SH-SY5Y (cell line): Measurements from ENCODE around the gene CCNE1.

Experiments used
- GATA2 ChIP-seq: IDR thresholded peaks from 2 replicates; pipeline ENCODE4 v1.6.1; 2011; ENCODE audit warnings: mild to moderate bottlenecking, low read depth, low read length
- GATA3 ChIP-seq: IDR thresholded peaks from 2 replicates; pipeline ENCODE4 v1.6.1; 2011; ENCODE audit warnings: low read depth, mild to moderate bottlenecking, low read length, moderate library complexity

DNA sequence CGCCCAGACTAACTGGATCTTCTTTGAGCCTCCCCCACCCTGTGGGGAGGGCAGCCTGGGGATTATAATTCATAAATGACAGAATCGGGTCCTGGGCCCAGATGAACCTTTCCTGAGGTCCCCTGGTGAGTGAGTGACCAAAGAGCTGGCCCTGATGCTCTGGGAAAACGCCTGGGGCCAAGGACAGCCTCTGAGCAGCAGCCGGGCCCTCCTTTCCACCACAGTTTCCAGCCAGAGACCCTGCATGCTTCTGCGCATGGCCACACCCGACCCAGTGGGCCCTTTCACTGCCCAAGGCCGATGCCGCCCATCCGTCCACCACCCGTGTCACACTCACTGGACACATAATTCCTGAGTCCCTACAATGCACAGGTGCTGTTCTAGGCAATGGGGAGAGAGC lies 43.6 kb upstream of the CCNE1 start:
- no peak for TF ChIP-seq GATA3
- TF ChIP-seq GATA2: no peak
